ENCODE data around the gene STARD13. TPM values are rescaled to one million over a fixed set of nuclear protein-coding genes. Genes with fewer than 3 reads are reported as not detected.

The STARD13 gene
- 3.4 to 4.8 TPM (median 3.7 TPM) in 5 replicates for total RNA-seq (2022; extraction: Qiagen RNA extraction; ENCODE audit: low read depth)

GRCh38 chr13:33285420-33286124 is at the start of gene STARD13:
Gene STARD13, minus strand, starts transcription at chr13:33285755. Its CDS starts 117 bp downstream, at chr13:33285638.

Data from A549 treated with DMSO at 1 μM for 4 hours (cell line).